HepG2 (cell line): ENCODE measurements around the gene CHEK2. TPM values are rescaled to one million over a fixed set of nuclear protein-coding genes. Genes with fewer than 3 reads are reported as not detected.
A peak's percentile ranks its signal among the peaks of the same experiment; 100 is the strongest.

Source experiments
- AHR ChIP-seq: IDR thresholded peaks from 2 replicates; pipeline ENCODE4 v1.6.1; 2018; ENCODE audit warnings: missing genetic modification reagents, missing compliant biosample characterization
- ARNT2 ChIP-seq: sonication (generic); formaldehyde crosslinking; IDR thresholded peaks from 2 replicates; pipeline ENCODE4 v1.8.0; 2022; ENCODE audit warnings: mild to moderate bottlenecking, low read depth, missing genetic modification reagents, moderate library complexity
- CCDC6 ChIP-seq: sonication (generic); formaldehyde crosslinking; IDR thresholded peaks from 2 replicates; pipeline ENCODE4 v1.8.1; 2022; ENCODE audit warnings: mild to moderate bottlenecking, missing genetic modification reagents, moderate library complexity
- CREB1 ChIP-seq, 2 experiments: fragments of 450-650 bp in 1 of 2; IDR thresholded peaks; 2 replicates each; pipeline ENCODE4 v1.6.1; 2016 to 2017; ENCODE audit warnings: control low read depth in 1 of 2, mild to moderate bottlenecking in 1 of 2, missing compliant biosample characterization in 1 of 2, missing genetic modification characterization in 1 of 2
- HNRNPL ChIP-seq: fragments of 200-400 bp; formaldehyde crosslinking; IDR thresholded peaks from 2 replicates; pipeline ENCODE4 v1.6.1; 2017; ENCODE audit warnings: mild to moderate bottlenecking, low read depth, low read length
- KLF13 ChIP-seq: sonication (generic); formaldehyde crosslinking; IDR thresholded peaks from 2 replicates; pipeline ENCODE4 v1.4.0; 2020; ENCODE audit warnings: mild to moderate bottlenecking, missing genetic modification reagents
- MBNL3 ChIP-seq: fragments of 250-450 bp; sonication (Bioruptor Pico); conservative IDR thresholded peaks from 2 replicates; pipeline ENCODE4 v1.8.0; 2022; ENCODE audit warnings: mild to moderate bottlenecking, inconsistent platforms
- PCBP2 ChIP-seq: fragments of 200-400 bp; formaldehyde crosslinking; optimal IDR thresholded peaks from 2 replicates; pipeline ENCODE3; 2018; ENCODE audit warnings: low read length, low read depth; ENCODE audit not compliant: poor library complexity, severe bottlenecking
- SIX1 ChIP-seq: sonication (generic); formaldehyde crosslinking; IDR thresholded peaks from 2 replicates; pipeline ENCODE4 v1.4.0; 2020; ENCODE audit warnings: missing genetic modification reagents, borderline replicate concordance
- ZNF207 ChIP-seq: fragments of 450-650 bp; IDR thresholded peaks from 2 replicates; pipeline ENCODE4 v1.6.1; 2016; ENCODE audit warnings: antibody characterized with exemption, borderline replicate concordance
- ZNF775 ChIP-seq: sonication (generic); formaldehyde crosslinking; IDR thresholded peaks from 2 replicates; pipeline ENCODE4 v1.4.0; 2020; ENCODE audit warnings: missing genetic modification reagents, mild to moderate bottlenecking, moderate library complexity, borderline replicate concordance
- ZNF780A ChIP-seq: sonication (generic); formaldehyde crosslinking; IDR thresholded peaks from 2 replicates; pipeline ENCODE4 v1.8.0; 2022; ENCODE audit warnings: mild to moderate bottlenecking, missing genetic modification reagents, moderate library complexity
- polyA plus RNA-seq, 8 experiments: library from polyadenylated mRNA; depleted of rRNA in 3 of 8; stranded (reverse) in 7 of 8; unstranded in 1 of 8; fragments of >200 nt; fragmentation: Illumina TruSeq in 4 of 8; extraction: Trizol in 4 of 8; gene quantifications; 2 replicates each; pipeline versions ENCODE4 v1.2.1 to v1.2.3, GENCODE V29; 2011 to 2016; ENCODE audit warnings: low read depth in 4 of 8, missing spikeins in 1 of 8, mixed read lengths in 1 of 8; ENCODE audit not compliant: insufficient read depth in 1 of 8
- total RNA-seq, 5 experiments: library from RNA; depleted of rRNA; stranded (reverse); fragments of >200 nt; fragmentation: Illumina TruSeq; extraction: Trizol; gene quantifications; 2 replicates each; pipeline ENCODE4 v1.2.3, GENCODE V29; 2016; ENCODE audit warnings: low read depth in 1 of 5
- TF ChIP-seq, protein P1 (sequence below): sonication (generic); formaldehyde crosslinking; IDR thresholded peaks from 2 replicates; pipeline ENCODE4 v1.5.0; 2020; ENCODE audit warnings: missing genetic modification reagents, mild to moderate bottlenecking, borderline replicate concordance
- TF ChIP-seq, protein P2 (sequence below): sonication (generic); formaldehyde crosslinking; IDR thresholded peaks from 2 replicates; pipeline ENCODE4 v1.9.0; 2021; ENCODE audit warnings: missing genetic modification reagents, mild to moderate bottlenecking, borderline replicate concordance
- TF ChIP-seq, protein P3 (sequence below): sonication (generic); formaldehyde crosslinking; IDR thresholded peaks from 2 replicates; pipeline ENCODE4 v1.9.0; 2021; ENCODE audit warnings: missing genetic modification reagents, mild to moderate bottlenecking, borderline replicate concordance
- TF ChIP-seq, protein P4 (sequence below): sonication (generic); formaldehyde crosslinking; IDR thresholded peaks from one replicate; pipeline ENCODE4 v1.5.1; 2020; ENCODE audit warnings: mild to moderate bottlenecking, missing genetic modification reagents; ENCODE audit errors: not compliant biosample characterization

CHEK2 gene
- total and polyA plus RNA-seq, 2 of the 13 experiments (the other 11 are each of a cell fraction or from before 2014, with no cell fraction given) = 27.0 to 40.5 TPM

DNA sequence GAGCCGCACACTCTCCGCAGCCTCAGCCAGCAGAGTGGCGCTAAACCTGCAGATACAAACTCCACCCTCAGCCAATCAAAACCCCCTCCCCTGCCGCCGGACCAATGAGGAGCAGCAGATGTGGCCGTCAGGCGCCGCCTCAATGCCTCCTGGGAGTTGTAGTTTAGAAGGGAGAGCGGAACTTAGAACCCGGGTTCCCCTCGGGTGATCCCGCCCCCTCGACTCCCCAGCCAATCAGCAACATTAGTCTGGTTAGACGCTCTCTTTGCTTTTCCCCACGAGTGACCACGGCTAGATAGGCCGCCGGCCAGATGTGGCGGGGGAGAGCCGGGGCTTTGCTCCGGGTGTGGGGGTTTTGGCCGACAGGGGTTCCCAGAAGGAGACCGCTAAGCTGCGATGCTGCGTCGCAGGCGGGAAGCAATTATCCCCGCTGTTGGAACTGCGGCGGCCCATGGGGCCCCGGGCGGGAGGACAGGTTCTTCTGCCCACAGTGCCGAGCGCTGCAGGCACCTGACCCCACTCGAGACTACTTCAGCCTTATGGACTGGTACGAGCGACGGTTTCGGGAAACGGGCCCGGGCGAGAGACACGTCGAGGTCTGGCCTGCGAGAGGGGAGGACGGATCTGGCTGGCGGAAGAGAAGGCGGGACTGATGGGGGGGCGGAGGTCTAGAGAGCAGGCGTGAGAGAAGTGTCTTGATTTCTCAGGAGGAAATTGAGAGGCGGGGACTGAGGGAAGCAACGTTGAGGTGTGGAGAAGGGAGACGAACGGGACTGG, at the start of gene CHEK2, which contains the start of gene HSCB (continued):
- TF ChIP-seq ARNT2 (CRISPR knock-in tag) (peak; percentile 72; the same call in 1 of the 2 replicates), ZNF780A (CRISPR knock-in tag) (no peak), ZNF207 (no peak), AHR (CRISPR knock-in tag) (no peak; the same call in 1 of the 2 replicates), ZNF775 (CRISPR knock-in tag) (0 out of 2 replicates have a peak, but pooled peaks have one; percentile 4), KLF13 (CRISPR knock-in tag) (no peak), HNRNPL (0 out of 2 replicates have a peak, but pooled peaks have one; percentile 52), CREB1 (IDR thresholded peaks at IDR 0.05) (peak; percentile 88), CREB1 (CRISPR knock-in tag; IDR thresholded peaks at IDR 0.05) (peak; percentile 95), CCDC6 (CRISPR knock-in tag) (no peak; the same call in 1 of the 2 replicates), MBNL3 (CRISPR knock-in tag) (no peak), PCBP2 (no peak), SIX1 (no peak)
- TF ChIP-seq, protein P1, sequence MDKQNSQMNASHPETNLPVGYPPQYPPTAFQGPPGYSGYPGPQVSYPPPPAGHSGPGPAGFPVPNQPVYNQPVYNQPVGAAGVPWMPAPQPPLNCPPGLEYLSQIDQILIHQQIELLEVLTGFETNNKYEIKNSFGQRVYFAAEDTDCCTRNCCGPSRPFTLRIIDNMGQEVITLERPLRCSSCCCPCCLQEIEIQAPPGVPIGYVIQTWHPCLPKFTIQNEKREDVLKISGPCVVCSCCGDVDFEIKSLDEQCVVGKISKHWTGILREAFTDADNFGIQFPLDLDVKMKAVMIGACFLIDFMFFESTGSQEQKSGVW = no peak
- TF ChIP-seq, protein P2, sequence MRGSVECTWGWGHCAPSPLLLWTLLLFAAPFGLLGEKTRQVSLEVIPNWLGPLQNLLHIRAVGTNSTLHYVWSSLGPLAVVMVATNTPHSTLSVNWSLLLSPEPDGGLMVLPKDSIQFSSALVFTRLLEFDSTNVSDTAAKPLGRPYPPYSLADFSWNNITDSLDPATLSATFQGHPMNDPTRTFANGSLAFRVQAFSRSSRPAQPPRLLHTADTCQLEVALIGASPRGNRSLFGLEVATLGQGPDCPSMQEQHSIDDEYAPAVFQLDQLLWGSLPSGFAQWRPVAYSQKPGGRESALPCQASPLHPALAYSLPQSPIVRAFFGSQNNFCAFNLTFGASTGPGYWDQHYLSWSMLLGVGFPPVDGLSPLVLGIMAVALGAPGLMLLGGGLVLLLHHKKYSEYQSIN (CRISPR knock-in tag) = no peak
- TF ChIP-seq, protein P3, sequence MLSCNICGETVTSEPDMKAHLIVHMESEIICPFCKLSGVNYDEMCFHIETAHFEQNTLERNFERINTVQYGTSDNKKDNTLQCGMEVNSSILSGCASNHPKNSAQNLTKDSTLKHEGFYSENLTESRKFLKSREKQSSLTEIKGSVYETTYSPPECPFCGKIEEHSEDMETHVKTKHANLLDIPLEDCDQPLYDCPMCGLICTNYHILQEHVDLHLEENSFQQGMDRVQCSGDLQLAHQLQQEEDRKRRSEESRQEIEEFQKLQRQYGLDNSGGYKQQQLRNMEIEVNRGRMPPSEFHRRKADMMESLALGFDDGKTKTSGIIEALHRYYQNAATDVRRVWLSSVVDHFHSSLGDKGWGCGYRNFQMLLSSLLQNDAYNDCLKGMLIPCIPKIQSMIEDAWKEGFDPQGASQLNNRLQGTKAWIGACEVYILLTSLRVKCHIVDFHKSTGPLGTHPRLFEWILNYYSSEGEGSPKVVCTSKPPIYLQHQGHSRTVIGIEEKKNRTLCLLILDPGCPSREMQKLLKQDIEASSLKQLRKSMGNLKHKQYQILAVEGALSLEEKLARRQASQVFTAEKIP (CRISPR knock-in tag) = no peak
- TF ChIP-seq, protein P4, sequence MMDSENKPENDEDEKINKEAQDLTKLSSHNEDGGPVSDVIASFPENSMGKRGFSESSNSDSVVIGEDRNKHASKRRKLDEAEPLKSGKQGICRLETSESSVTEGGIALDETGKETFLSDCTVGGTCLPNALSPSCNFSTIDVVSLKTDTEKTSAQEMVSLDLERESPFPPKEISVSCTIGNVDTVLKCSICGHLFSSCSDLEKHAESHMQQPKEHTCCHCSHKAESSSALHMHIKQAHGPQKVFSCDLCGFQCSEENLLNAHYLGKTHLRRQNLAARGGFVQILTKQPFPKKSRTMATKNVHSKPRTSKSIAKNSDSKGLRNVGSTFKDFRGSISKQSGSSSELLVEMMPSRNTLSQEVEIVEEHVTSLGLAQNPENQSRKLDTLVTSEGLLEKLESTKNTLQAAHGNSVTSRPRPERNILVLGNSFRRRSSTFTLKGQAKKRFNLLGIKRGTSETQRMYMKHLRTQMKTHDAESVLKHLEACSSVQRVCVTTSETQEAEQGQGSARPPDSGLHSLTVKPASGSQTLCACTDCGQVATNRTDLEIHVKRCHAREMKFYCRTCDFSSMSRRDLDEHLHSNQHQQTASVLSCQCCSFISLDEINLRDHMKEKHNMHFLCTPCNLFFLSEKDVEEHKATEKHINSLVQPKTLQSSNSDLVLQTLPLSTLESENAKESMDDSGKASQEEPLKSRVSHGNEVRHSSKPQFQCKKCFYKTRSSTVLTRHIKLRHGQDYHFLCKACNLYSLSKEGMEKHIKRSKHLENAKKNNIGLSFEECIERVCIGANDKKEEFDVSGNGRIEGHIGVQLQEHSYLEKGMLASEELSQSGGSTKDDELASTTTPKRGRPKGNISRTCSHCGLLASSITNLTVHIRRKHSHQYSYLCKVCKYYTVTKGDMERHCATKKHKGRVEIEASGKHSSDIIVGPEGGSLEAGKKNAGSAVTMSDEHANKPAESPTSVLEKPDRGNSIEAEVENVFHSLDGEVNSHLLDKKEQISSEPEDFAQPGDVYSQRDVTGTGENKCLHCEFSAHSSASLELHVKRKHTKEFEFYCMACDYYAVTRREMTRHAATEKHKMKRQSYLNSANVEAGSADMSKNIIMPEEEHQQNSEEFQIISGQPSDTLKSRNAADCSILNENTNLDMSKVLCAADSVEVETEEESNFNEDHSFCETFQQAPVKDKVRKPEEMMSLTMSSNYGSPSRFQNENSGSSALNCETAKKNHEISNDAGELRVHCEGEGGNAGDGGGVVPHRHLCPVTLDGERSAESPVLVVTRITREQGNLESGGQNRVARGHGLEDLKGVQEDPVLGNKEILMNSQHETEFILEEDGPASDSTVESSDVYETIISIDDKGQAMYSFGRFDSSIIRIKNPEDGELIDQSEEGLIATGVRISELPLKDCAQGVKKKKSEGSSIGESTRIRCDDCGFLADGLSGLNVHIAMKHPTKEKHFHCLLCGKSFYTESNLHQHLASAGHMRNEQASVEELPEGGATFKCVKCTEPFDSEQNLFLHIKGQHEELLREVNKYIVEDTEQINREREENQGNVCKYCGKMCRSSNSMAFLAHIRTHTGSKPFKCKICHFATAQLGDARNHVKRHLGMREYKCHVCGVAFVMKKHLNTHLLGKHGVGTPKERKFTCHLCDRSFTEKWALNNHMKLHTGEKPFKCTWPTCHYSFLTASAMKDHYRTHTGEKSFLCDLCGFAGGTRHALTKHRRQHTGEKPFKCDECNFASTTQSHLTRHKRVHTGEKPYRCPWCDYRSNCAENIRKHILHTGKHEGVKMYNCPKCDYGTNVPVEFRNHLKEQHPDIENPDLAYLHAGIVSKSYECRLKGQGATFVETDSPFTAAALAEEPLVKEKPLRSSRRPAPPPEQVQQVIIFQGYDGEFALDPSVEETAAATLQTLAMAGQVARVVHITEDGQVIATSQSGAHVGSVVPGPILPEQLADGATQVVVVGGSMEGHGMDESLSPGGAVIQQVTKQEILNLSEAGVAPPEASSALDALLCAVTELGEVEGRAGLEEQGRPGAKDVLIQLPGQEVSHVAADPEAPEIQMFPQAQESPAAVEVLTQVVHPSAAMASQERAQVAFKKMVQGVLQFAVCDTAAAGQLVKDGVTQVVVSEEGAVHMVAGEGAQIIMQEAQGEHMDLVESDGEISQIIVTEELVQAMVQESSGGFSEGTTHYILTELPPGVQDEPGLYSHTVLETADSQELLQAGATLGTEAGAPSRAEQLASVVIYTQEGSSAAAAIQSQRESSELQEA = no peak
